DND-41 (cell line): ENCODE data around the gene KRTAP9-7.

Experiments used
- CTCF ChIP-seq: IDR thresholded peaks from 2 replicates; pipeline ENCODE4 v1.5.1; 2012; ENCODE audit warnings: borderline replicate concordance, low read length, moderate library complexity, mild to moderate bottlenecking; ENCODE audit not compliant: poor library complexity, severe bottlenecking; ENCODE audit errors: extremely low read depth
- EZH2 ChIP-seq: IDR thresholded peaks from 3 replicates; pipeline ENCODE4 v1.6.1; 2012; ENCODE audit warnings: borderline replicate concordance, low read depth, mild to moderate bottlenecking, moderate library complexity, low read length, inconsistent platforms; ENCODE audit not compliant: severe bottlenecking

- no peak for TF ChIP-seq CTCF
- TF ChIP-seq EZH2, result no peak
Measured at GRCh38 chr17:41315204-41315794, 39.8 kb downstream of the KRTAP9-7 start, which contains the start of gene KRTAP17-1.
